Large intestine (tissue), 3 donors: Measurements from ENCODE around the gene NCOA6. TPM values are rescaled to one million over a fixed set of nuclear protein-coding genes. Genes with fewer than 3 reads are reported as not detected.

Experiments
- DNase-seq, 2 donors: peaks; one replicate each; pipeline versions ENCODE4 v3.0.0 to v3.0.0-alpha.2; 2013
- H3K27ac ChIP-seq: one replicate; pipeline ENCODE4 v1.5.1; 2013; ENCODE audit warnings: low read length
- H3K27me3 ChIP-seq: 2 replicates; pipeline ENCODE4 v1.6.1; 2013; ENCODE audit warnings: low read length; ENCODE audit not compliant: control insufficient read depth, insufficient read depth
- H3K36me3 ChIP-seq: 2 replicates; pipeline ENCODE4 v1.6.1; 2013; ENCODE audit warnings: low read length; ENCODE audit not compliant: control insufficient read depth, insufficient read depth
- H3K4me1 ChIP-seq: one replicate; pipeline ENCODE4 v1.6.1; 2013; ENCODE audit warnings: low read length; ENCODE audit not compliant: control insufficient read depth, insufficient read depth
- H3K4me3 ChIP-seq: one replicate; pipeline ENCODE4 v1.5.1; 2013; ENCODE audit warnings: low read length
- H3K9me3 ChIP-seq: one replicate; pipeline ENCODE4 v1.6.1; 2013; ENCODE audit warnings: mild to moderate bottlenecking, low read depth, low read length, moderate library complexity; ENCODE audit not compliant: control insufficient read depth
- WGBS: methylation state at CpG from one replicate; pipeline ENCODE4 v1.1.5; 2013; ENCODE audit warnings: low lambda C conversion rate; ENCODE audit not compliant: insufficient coverage; 5-methylcytosine and 5-hydroxymethylcytosine counted together
- polyA plus RNA-seq: library from polyadenylated mRNA; unstranded; fragments of 120-200 nt; gene quantifications from one replicate; pipeline ENCODE4 v1.2.1, GENCODE V29; 2013

NCOA6 gene
- polyA plus RNA-seq, 1 donor = 25.7 TPM

DNA sequence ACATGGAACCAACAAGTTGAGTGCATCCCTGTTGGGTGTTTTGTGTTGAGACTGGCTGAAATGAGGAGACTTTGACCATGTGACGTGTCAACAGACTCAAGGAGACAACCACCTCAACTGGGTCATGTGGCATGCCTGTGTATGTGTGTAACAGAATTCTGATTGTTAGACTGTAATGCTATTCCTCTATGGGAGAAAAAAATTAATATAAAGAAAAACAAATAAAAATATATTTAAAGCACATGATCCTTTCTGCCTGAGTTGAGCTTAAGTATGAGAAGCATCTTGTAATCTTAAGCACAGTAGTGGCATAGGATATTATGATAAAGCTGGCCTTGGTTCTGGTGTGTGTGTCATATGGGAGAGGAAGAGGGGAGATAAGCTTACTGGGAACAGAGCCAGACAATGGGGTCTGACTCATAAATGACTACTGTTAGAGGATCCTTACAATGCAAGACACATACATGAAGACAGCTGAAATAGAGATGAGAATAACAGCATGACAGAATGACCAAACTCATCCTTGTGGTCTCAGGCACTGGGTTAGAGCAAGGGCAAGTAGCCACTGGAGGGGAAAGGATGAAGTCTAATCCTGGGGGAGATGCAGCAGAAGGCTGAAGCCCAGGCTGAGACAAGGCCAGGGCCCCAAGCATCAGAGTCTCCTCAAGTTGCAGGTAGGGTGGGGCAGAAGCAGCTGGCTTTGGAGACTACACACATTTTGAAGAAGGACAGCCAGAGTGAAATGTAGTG, 112.1 kb downstream of the NCOA6 start:
- H3K27ac ChIP-seq = peak overlapping the region; percentile 93
- DNase-seq = peak; percentile 82 to 89
- H3K27me3 ChIP-seq = peaks cover 3% of the 10 kb centered on the region
- H3K36me3 ChIP-seq = peaks cover 18% of the 10 kb centered on the region
- H3K9me3 ChIP-seq = no peaks in the 10 kb centered on the region
- H3K4me1 ChIP-seq = peaks cover 36% of the 10 kb centered on the region
- no peak overlapping the region for H3K4me3 ChIP-seq
- WGBS = no CpG with 5 or more reads among the region's 1 CpG

DNA sequence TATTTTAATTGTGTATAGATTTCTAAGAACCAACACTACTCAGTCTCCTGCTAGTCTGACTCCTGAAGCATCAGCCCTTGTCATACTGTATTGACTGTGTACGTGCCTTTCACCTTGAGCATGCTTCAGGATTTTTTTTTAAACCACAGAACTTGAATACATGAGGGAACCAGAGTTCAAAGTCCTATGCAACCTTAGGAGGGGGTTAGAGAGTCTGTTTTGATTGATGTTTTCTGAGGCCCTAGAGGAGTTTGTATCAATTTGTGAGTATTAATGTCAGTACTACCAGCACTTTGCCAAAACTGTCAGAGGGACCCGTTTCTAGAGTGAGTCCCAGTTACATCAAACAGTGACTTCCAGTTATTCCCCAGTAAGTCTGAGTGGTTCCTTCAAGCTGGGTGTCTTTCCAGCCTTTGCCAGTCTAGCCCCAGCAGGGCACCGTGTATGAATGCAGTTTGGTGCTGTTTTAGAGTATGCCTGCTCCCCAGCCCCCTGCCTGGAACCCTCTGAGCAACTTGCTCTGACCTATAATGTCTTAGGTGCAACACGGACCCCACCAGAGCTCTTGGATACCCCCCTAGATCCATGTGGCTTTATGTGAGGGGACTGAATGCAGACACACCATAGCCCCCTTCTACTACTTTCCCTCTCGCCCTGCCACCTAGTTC, 112.8 kb downstream of the NCOA6 start:
- H3K27me3 ChIP-seq = peaks cover 3% of the 10 kb centered on the region
- H3K4me1 ChIP-seq = peaks cover 36% of the 10 kb centered on the region
- no peaks in the 10 kb centered on the region for H3K9me3 ChIP-seq
- peak overlapping the region; percentile 93 for H3K27ac ChIP-seq
- peak; percentile 58 to 77 for DNase-seq
- H3K36me3 ChIP-seq = peaks cover 18% of the 10 kb centered on the region
- 100% methylated on average over 1 of the region's 5 CpGs for WGBS
- no peak overlapping the region for H3K4me3 ChIP-seq

DNA sequence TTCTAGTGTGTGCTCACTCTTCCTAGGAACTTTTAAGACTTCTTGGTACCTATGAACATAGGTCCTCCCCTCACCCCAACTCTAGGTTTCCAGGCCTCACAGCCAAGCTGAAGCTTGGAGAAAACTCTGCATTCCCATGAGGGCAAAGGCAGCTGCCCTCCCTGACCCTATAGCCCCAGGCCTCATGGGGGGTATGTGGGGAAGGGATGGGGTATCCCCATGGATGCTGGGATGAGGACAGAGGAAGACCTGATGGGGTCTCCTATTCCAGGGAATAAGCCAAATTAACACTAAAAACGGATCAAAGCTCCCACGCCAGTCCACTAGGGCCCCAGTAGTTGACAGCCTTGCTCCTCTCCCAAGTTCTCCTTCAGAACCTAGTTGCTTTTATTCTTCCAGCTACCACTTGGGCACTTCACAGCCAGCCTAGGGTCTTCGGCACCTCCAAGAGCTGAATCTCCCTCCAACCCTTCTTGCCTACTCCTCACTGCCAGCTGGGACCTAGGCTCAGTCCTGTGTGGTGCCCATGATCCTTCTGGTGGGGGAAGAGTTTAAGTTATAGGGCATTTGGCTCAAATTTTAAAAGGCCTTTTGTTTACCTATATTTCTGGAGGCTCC, 113.5 kb downstream of the NCOA6 start:
- H3K4me3 ChIP-seq = no peak overlapping the region
- H3K27ac ChIP-seq = peak overlapping the region; percentile 93
- peaks cover 3% of the 10 kb centered on the region for H3K27me3 ChIP-seq
- WGBS = no CpG with 5 or more reads among the region's 3 CpGs
- no peaks in the 10 kb centered on the region for H3K9me3 ChIP-seq
- H3K36me3 ChIP-seq = peaks cover 18% of the 10 kb centered on the region
- DNase-seq = no peak
- peaks cover 44% of the 10 kb centered on the region for H3K4me1 ChIP-seq

DNA sequence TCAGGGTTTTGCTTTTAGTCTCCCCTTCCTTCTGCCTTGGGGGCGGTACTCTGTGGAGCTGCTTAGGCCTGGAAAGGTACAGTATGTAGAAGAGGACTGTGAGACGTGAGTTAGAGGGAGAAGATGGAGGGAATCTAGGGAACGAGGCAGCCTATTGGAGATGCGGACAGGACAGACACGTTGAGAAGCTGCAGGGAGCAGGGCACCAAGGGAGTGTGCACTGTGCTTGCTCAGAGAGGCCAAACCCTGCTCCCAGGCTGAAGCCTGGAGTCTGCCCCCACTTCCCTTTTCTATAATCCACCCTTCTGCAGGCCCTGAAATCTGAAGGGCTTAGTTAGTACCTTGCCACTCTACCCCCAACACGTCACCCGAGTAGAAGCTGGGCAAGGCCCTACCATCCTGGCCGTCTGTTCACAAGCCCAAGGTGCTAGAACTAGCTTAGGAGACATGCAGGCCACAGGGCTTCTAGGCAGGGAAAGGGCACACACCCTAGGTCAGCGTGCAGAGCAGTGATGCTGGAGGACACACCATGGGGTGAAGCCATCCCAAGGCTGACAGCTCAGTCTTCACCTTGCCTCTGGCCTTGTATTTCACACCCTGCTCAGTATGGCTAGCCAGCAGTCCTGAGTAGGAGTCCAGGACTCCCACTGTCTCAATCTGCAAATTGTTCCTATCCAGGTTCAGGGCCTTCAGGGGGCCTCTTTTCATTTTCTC, 114.4 kb downstream of the NCOA6 start:
- Histone ChIP-seq H3K4me1 (peaks cover 47% of the 10 kb centered on the region), H3K36me3 (peaks cover 15% of the 10 kb centered on the region), H3K27ac (no peak overlapping the region), H3K4me3 (no peak overlapping the region), H3K9me3 (no peaks in the 10 kb centered on the region), H3K27me3 (peaks cover 3% of the 10 kb centered on the region)
- 95% methylated on average over 3 of the region's 9 CpGs for WGBS
- no peak for DNase-seq

DNA sequence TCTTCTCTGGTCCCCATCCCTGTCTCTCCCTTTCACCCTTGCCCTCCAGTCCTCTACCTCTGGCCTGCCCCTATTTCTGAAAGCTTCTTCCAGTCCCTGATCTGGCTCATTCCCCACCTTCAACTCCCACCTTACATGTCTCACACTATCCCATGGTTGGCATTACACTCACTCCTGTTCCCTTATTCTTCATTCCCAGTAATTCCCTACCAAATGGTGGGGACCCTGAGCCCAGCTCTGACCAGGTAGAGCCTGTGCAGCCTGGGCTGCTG, 114.9 kb downstream of the NCOA6 start:
- Histone ChIP-seq H3K36me3 (peaks cover 11% of the 10 kb centered on the region), H3K27ac (no peak overlapping the region), H3K9me3 (no peaks in the 10 kb centered on the region), H3K27me3 (peaks cover 3% of the 10 kb centered on the region), H3K4me1 (peaks cover 52% of the 10 kb centered on the region), H3K4me3 (peak overlapping the region; percentile 39)
- no peak for DNase-seq

DNA sequence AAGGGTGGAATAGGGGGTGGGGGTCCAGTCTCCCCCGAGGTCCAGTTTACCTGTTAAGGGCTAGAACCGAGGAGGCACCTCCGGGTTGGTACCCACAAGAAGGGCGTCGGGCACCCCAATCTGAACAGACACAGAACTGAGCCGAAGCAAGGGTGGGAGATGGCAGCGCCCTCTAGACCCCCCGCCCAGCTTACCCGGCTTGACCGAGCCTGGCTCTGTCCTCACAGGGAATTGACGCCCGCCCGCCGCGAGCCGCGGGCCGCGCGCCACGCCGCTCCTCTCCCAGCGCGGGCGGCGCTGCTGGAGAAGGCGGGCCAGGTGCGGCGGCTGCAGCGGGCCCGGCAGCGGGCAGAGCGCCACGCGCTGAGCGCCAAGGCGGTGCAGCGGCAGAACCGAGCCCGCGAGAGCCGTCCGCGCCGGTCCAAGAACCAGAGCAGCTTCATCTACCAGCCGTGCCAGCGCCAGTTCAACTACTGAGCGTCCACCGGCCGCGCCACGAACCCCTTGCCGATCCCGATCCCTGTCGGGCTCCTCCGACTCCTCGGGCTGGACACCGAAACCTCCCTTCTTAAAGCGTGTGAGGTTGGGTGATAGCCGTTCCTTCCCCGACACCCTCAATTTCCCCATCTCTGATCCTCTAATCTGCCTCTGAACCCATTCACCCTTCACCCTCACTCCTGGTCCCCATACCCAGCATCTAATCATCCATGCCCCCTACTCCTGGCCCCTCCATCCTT, 115.5 kb downstream of the NCOA6 start:
- peak overlapping the region; percentile 64 for H3K27ac ChIP-seq
- H3K9me3 ChIP-seq = no peaks in the 10 kb centered on the region
- peaks cover 57% of the 10 kb centered on the region for H3K4me1 ChIP-seq
- peaks cover 3% of the 10 kb centered on the region for H3K27me3 ChIP-seq
- peaks cover 7% of the 10 kb centered on the region for H3K36me3 ChIP-seq
- peak overlapping the region; percentile 59 for H3K4me3 ChIP-seq
- WGBS = 40% methylated on average over 1 of the region's 61 CpGs
- DNase-seq = peak in 1 of 2 donors; percentile 67

DNA sequence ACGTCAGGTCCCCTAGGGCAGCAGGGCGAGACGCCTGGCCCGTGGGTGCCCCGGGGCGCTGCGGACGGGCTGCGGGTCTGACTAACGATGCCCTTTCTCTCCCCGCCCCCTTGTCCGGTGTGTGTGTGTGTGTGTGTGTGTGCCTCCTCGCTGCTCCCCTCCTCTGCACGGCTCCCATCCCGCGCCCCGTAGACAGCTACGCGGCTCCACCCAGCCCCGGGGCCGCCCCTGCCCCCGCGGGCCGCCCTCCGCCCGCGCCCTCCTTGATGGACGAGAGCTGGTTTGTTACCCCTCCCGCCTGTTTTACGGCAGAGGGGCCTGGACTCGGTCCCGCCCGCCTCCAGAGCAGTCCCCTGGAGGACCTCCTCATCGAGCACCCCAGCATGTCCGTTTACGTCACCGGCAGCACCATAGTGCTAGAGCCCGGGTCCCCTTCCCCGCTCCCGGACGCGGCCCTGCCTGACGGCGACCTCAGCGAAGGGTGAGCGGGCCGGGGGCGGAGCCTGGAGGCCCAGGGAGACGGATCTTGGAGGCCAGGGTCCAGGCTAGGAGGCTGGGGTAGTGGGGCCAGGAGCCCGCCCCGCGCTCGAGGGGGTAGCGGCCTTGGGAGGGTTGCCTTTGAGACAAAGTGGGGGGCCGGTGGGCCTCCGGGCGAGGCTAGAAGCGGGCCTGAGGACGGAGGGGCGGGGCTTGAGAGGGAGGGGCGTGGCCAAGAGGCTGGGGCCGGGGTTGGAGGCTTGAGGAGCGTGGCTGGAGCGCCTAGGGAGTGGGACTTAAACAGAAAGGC, 116.2 kb downstream of the NCOA6 start:
- H3K9me3 ChIP-seq = no peaks in the 10 kb centered on the region
- no CpG with 5 or more reads among the region's 64 CpGs for WGBS
- peak overlapping the region; percentile 59 for H3K4me3 ChIP-seq
- peaks cover 3% of the 10 kb centered on the region for H3K27me3 ChIP-seq
- peak overlapping the region; percentile 64 for H3K27ac ChIP-seq
- H3K4me1 ChIP-seq = peaks cover 60% of the 10 kb centered on the region
- H3K36me3 ChIP-seq = peaks cover 4% of the 10 kb centered on the region
- DNase-seq = peak; percentile 68 to 91

DNA sequence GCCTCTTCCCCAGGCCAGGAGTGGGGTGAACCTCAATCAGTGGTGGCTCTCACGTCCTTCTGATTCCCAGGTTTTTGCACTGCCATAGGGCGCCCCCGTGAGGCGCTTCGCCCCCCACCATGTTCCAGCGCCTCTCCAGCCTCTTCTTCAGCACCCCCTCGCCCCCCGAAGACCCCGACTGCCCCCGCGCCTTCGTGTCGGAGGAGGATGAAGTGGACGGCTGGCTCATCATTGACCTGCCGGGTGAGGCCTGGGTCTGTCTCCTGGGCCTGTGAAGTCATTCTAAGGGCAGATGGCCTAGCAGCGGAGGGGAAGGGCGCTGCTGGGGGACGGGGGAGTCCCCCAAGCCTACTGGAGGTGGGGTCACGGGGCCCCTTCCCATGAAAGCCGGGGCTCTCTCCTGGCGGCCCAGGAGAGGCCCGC, 116.8 kb downstream of the NCOA6 start:
- Histone ChIP-seq H3K27ac (peak overlapping the region; percentile 64), H3K9me3 (no peaks in the 10 kb centered on the region), H3K36me3 (no peaks in the 10 kb centered on the region), H3K27me3 (peaks cover 3% of the 10 kb centered on the region), H3K4me1 (peaks cover 56% of the 10 kb centered on the region), H3K4me3 (peak overlapping the region; percentile 59)
- peak; percentile 47 to 54 for DNase-seq
- WGBS = no CpG with 5 or more reads among the region's 22 CpGs

DNA sequence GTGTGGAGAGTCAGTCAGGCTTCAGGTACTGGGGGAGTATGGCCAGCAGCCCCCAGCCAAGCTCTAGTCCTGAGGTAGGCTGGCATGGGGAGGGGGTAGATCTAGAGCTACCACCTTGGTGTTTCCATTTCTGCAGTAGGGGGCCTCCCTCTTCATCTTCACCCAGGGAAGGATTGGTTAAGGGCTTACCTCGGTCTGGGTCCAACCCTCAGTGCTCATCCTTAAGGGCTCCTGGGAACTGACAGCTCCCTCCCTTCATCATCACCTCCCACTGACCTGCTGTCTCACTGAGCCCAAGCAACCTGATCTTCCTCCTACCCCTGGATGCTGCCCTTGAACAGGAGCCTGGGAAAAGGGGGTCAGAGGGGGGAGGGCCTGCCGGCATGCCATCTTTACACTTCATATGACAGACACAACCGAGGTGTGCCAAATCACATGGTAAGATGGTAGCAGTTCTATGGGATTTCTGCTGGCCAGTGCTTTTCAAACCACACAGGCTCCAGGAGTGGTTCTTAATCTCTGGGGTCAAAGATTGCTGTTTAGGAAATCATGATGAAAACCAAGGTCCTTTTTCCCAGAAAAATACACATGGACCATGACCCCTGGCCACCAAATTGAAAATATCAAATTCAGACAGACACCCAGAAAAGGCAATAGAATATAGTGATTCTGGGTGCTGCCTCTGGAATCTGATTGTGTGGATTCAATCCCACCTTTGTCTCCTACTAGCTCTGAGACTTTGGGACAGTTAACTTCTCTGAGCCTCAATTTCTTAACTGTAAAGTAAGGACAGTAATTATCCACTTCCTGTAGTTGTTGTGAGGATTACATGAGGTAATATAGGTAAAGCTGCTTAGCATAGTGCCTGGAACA, 118.3 kb downstream of the NCOA6 start:
- no peak overlapping the region for H3K27ac ChIP-seq
- H3K9me3 ChIP-seq = no peaks in the 10 kb centered on the region
- WGBS = no CpG with 5 or more reads among the region's 3 CpGs
- no peaks in the 10 kb centered on the region for H3K36me3 ChIP-seq
- no peak overlapping the region for H3K4me3 ChIP-seq
- peaks cover 4% of the 10 kb centered on the region for H3K27me3 ChIP-seq
- peaks cover 51% of the 10 kb centered on the region for H3K4me1 ChIP-seq
- DNase-seq = peak; percentile 33 to 58
